C4-2B (cell line): ENCODE data around the gene GRAMD2B.
"Not testable (repeated sequence)": the region's sequence is repeated elsewhere in the genome, so short reads cannot be mapped to it uniquely, and the experiment has no call there.

ENCODE experiments used
- H3K27ac ChIP-seq: fragments of 450-650 bp; 2 replicates; pipeline ENCODE4 v1.5.1; 2017
- ZFX ChIP-seq: fragments of 450-650 bp; IDR thresholded peaks from 2 replicates; pipeline ENCODE4 v1.6.1; 2017
- TF ChIP-seq, protein P1 (sequence below): fragments of 450-650 bp; conservative IDR thresholded peaks from 2 replicates; pipeline ENCODE4 v1.5.1; 2017; ENCODE audit warnings: mild to moderate bottlenecking

The GRAMD2B gene

DNA sequence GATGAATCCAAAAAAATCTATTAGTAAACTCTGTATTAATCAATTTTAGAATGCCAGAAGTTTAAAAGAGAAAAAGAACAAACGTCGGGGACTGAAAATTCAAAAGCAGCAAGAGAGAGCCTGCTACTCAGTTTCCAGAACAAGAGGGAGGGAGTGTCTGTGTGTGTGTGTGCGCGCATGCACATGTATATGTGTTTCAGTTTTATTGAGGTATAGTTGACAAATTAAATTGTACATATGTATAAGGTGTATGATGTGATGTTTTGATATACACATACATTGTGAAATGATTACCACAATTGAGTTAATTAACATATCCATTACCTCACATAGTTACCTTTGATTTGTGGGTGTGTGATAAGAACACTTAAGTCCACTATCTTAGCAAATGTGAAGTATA, 27.6 kb upstream of the GRAMD2B start:
- no peak overlapping the region for H3K27ac ChIP-seq
- TF ChIP-seq, protein P1, sequence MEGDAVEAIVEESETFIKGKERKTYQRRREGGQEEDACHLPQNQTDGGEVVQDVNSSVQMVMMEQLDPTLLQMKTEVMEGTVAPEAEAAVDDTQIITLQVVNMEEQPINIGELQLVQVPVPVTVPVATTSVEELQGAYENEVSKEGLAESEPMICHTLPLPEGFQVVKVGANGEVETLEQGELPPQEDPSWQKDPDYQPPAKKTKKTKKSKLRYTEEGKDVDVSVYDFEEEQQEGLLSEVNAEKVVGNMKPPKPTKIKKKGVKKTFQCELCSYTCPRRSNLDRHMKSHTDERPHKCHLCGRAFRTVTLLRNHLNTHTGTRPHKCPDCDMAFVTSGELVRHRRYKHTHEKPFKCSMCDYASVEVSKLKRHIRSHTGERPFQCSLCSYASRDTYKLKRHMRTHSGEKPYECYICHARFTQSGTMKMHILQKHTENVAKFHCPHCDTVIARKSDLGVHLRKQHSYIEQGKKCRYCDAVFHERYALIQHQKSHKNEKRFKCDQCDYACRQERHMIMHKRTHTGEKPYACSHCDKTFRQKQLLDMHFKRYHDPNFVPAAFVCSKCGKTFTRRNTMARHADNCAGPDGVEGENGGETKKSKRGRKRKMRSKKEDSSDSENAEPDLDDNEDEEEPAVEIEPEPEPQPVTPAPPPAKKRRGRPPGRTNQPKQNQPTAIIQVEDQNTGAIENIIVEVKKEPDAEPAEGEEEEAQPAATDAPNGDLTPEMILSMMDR: no peak
- no peak for TF ChIP-seq ZFX

DNA sequence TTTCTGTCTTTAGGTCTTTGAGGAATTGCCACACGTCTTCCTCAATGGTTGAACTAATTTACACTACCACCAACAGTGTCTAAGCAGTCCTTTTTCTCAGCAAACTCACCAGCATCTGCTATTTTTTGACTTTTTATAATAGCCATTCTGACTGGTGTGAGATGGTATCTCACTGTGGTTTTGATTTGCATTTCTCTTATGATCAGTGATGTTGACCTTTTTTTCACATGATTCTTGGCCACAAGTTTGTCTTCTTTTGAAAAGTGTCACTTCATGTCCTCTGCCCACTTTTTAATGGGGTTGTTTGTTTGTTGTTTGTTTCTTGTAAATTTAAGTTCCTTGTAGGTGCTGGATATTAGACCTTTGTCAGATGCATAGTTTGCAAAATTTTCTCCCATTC, 26.5 kb upstream of the GRAMD2B start:
- not testable (repeated sequence) for H3K27ac ChIP-seq

GRCh38 chr5:126398791-126399190, 24.4 kb upstream of the GRAMD2B start:
- no peak for TF ChIP-seq ZFX
- TF ChIP-seq, protein P1: no peak
- H3K27ac ChIP-seq: no peak overlapping the region

- H3K27ac ChIP-seq: no peak overlapping the region
- no peak for TF ChIP-seq ZFX
Observed at GRCh38 chr5:126400621-126401251, 22.5 kb upstream of the GRAMD2B start.

GRCh38 chr5:126402621-126403555, 20.3 kb upstream of the GRAMD2B start:
- H3K27ac ChIP-seq: no peak overlapping the region
- TF ChIP-seq, protein P1: no peak
- TF ChIP-seq ZFX: no peak

- TF ChIP-seq, protein P1: no peak
- H3K27ac ChIP-seq: no peak overlapping the region
Observed at GRCh38 chr5:126403876-126404275, 19.3 kb upstream of the GRAMD2B start.

DNA sequence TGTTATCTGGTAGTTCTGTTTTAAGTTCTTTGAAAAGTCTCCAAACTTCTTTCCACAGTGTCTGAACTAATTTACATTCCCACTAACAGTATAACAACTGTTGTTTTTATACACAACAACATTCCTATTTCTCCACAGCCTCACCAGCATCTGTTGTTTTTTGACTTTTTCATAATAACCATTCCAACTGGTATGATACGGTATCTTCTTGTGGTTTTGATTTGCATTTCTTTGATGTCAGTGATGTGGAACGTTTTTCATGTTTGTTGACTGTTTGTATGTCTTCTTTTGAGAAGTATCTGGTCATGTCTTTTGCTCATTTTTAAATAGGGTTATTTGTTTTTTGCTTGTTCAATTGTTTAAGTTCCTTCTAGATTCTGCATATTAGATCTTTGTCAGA, 12.6 kb upstream of the GRAMD2B start:
- no peak for TF ChIP-seq ZFX
- TF ChIP-seq, protein P1: no peak
- no peak overlapping the region for H3K27ac ChIP-seq

GRCh38 chr5:126413856-126414255, 9.4 kb upstream of the GRAMD2B start:
- no peak overlapping the region for H3K27ac ChIP-seq
- TF ChIP-seq, protein P1: no peak
- no peak for TF ChIP-seq ZFX
